ENCODE data around the gene RGS11. TPM values are rescaled to one million over a fixed set of nuclear protein-coding genes. Genes with fewer than 3 reads are reported as not detected.
A peak's percentile ranks its signal among the peaks of the same experiment; 100 is the strongest.

RGS11 gene
- total RNA-seq (not detected), total RNA-seq (0.23 to 0.53 reads per million in 2 donors)

DNA sequence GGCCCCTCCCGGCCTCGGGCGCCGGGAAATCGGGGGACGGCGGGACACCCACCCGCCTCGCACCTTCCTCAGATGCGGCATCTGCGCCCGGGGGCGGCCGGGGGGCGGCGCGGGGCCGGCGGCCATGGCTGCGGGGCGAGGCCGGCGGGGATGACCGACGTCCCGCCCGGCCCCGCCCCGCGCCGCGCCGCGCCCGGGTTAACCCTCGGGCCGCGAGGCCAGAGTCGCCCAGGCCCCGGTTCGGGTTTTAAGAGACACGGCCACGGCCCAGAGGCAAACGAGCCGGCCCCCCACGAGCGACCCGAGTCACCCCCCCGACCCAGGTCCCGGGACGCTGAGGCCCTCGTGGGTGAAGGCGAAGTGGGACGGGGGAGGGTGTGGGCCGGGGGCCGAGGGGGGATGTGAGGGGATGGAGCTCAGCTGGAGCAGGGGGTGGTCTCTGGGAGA is at the start of gene RGS11:
Gene RGS11 (minus strand): TSS at position 159 of the 447 bp plus-strand sequence. CDS start 33 bp downstream, at position 126.
- H3K27ac Mint-ChIP-seq = peak within 1 kb of the TSS; percentile 24

DNA sequence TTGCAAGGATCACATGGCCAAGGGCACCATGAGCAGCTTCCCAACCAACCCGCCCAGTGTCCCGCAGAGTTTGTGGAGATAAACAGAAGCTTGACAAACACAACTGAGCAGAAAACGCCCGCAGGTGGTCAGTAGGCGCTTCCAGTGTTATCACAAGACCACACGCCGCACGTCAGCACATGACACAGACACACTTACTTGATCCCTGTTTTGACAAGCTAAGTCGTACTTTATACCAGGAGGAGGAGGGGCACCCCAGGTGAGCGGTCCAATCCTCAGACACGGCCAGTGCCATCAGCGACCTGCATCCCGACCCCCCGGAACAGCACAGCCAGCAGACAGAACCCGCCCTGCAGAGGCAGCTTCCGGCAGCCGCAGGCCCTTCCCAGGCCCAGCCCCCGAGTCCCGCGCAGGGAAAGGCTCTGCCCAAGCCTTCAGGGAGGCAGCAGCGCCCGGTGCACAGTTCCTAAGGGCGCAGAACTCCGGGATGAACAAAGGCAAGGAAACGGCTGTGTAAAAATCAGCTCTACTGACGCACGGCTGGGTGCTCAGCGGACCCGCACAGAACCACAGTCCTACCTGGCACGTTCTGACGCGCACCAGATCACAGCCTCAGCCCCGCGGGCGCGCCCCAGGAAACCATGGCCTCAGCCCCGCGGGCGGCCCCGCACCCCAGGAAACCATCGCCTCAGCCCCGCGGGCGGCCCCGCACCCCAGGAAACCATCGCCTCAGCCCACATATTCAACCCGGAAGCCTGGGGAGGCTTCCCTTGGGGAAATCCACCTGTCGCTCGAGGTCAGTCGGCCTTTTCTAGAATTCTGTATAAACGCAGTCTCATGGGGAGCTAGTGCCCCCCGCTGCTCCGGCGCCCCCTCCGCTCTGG is 48.9 kb upstream of the RGS11 start:
- H3K9me3 ChIP-seq (ENCODE audit: control insufficient read depth, low read length, poor library complexity, severe bottlenecking) = no peaks in the 10 kb centered on the region
- H3K27me3 Mint-ChIP-seq = no peaks in the 10 kb centered on the region
- peak overlapping the region; percentile 84 for H3K4me3 Mint-ChIP-seq
- DNase-seq (peak; percentile 67 to 79 (median 75)), ATAC-seq (peak; percentile 88)
- peaks cover 38% of the 10 kb centered on the region for H3K4me1 Mint-ChIP-seq
- peak overlapping the region; percentile 91 for H3K27ac Mint-ChIP-seq
- peaks cover 4% of the 10 kb centered on the region for H3K36me3 Mint-ChIP-seq (ENCODE audit: low read depth)

More for the DNA sequence above, at the start of gene RGS11:
- no peaks in the 10 kb centered on the region for H3K9me3 ChIP-seq (ENCODE audit: control insufficient read depth, low read length, poor library complexity, severe bottlenecking)
- DNase-seq (no peak), ATAC-seq (no peak)
- Mint-ChIP-seq H3K4me1 (peaks cover 2% of the 10 kb centered on the region), H3K4me3 (peak within 1 kb of the TSS; percentile 82), H3K27me3 (peaks cover 7% of the 10 kb centered on the region), H3K36me3 (ENCODE audit: low read depth) (no peaks in the 10 kb centered on the region)

DNA sequence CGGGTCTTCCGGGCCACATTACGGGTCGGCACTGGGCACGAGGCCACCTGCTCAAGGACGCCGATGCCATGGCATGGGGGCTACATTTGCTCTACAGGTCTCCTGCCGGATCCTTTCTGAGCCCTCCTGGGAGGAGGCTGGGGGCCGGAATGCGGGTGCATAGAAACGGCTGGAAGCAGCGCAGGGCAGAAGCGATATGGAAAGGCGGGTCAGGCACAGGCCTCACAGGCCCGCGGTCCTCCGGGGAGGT is 48.4 kb upstream of the RGS11 start:
- H3K9me3 ChIP-seq (ENCODE audit: control insufficient read depth, low read length, poor library complexity, severe bottlenecking) = no peaks in the 10 kb centered on the region
- H3K4me1 Mint-ChIP-seq = peaks cover 41% of the 10 kb centered on the region
- H3K4me3 Mint-ChIP-seq = peak overlapping the region; percentile 84
- peaks cover 5% of the 10 kb centered on the region for H3K36me3 Mint-ChIP-seq (ENCODE audit: low read depth)
- ATAC-seq (no peak), DNase-seq (no peak)
- H3K27ac Mint-ChIP-seq = peak overlapping the region; percentile 91
- H3K27me3 Mint-ChIP-seq = no peaks in the 10 kb centered on the region

DNA sequence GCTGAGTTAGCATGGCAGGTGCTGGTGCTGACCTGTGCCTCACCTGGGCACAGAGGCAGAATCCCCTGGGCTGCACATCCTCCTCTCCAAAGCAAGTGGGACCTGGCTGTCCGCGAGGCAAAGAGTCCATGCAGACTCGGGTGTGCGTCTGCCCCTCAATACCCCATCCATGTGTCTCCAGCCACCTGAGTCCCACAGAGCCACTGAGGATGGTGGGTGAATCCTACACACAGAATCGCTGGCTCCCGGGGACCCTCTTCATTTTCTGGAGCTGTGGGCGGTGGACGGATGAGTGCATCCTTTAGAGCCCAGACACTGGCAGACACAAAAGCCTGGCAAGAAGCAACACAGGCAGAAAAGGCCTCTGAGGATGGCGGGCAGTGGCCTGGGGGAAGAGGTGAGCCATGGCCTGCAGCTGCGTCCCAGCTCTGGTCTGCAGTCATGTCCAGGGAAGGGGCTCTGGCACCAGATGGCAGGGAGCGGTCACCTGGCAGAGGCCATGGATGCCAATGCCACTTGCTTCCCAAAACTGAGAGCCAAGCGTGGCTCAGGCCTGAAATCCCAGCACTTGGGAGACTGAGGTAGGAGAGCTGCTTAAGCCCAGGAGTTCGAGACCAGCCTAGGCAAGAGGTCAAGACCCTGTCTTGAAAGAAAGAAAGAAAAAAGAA is 46.9 kb upstream of the RGS11 start:
- ATAC-seq (no peak), DNase-seq (no peak)
- H3K27ac Mint-ChIP-seq = peak overlapping the region; percentile 91
- peaks cover 47% of the 10 kb centered on the region for H3K4me1 Mint-ChIP-seq
- peaks cover 5% of the 10 kb centered on the region for H3K36me3 Mint-ChIP-seq (ENCODE audit: low read depth)
- no peaks in the 10 kb centered on the region for H3K27me3 Mint-ChIP-seq
- no peaks in the 10 kb centered on the region for H3K9me3 ChIP-seq (ENCODE audit: control insufficient read depth, low read length, poor library complexity, severe bottlenecking)
- peak overlapping the region; percentile 33 for H3K4me3 Mint-ChIP-seq

DNA sequence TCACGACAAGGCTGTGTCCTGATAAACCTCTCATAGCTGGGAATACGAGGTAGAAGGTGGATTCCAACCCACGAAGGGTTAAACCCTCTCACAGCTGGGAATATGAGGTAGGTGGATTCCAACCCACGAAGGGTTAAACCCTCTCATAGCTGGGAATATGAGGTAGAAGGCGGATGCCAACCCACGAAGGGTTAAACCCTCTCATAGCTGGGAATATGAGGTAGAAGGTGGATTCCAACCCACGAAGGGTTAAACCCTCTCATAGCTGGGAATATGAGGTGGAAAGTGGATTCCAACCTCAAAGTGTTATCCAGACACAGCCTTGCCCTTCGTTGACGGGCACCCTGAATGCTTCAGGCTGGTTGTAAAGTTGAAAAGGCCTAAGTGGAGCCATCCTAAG is 45.8 kb upstream of the RGS11 start:
- no peak overlapping the region for H3K4me3 Mint-ChIP-seq
- H3K9me3 ChIP-seq (ENCODE audit: control insufficient read depth, low read length, poor library complexity, severe bottlenecking) = no peaks in the 10 kb centered on the region
- no peak for ATAC-seq
- peaks cover 5% of the 10 kb centered on the region for H3K36me3 Mint-ChIP-seq (ENCODE audit: low read depth)
- H3K4me1 Mint-ChIP-seq = peaks cover 47% of the 10 kb centered on the region
- no peak overlapping the region for H3K27ac Mint-ChIP-seq
- H3K27me3 Mint-ChIP-seq = no peaks in the 10 kb centered on the region
- no peak for DNase-seq

DNA sequence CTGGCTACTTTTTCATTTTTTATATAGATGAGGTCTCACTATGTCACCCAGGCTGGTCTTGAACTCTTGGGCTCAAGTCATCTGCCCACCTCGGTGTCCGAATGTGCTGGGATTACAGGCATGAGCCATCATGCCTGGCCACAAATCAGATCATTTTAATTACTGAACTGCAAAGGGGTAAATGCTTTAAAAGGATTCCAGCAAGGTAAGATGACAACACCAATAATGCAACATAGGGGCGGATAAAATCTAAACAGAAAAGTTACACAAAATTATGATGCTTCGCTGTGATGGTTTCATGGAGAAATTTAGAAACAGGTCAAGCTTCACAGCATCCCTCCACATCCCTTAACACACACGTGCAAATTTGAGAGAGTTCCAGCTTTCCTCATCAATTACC is 44.5 kb upstream of the RGS11 start:
- no peaks in the 10 kb centered on the region for H3K27me3 Mint-ChIP-seq
- ATAC-seq = no peak
- no peak overlapping the region for H3K4me3 Mint-ChIP-seq
- peaks cover 5% of the 10 kb centered on the region for H3K36me3 Mint-ChIP-seq (ENCODE audit: low read depth)
- H3K9me3 ChIP-seq (ENCODE audit: control insufficient read depth, low read length, poor library complexity, severe bottlenecking) = no peaks in the 10 kb centered on the region
- peak overlapping the region; percentile 87 for H3K27ac Mint-ChIP-seq
- DNase-seq = no peak
- H3K4me1 Mint-ChIP-seq = peaks cover 42% of the 10 kb centered on the region

DNA sequence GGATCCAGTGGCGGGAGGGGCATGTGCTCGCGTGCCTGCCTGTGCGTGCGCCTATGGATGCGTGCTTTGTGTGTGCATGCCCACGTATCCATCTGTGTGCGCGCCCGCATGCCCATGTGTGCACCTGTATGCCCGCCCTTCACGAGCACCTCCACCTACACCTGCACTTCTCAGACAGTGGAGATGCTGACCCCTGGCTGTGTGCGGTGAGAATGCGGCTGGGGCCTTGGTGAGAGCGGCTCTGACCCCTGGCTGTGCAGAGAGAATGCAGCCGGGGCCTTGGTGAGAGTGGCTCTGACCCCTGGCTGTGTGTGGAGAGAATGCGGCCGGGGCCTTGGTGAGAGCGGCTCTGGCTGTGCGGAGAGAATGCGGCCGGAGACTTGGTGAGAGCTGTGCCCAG is 42.9 kb upstream of the RGS11 start:
- H3K9me3 ChIP-seq (ENCODE audit: control insufficient read depth, low read length, poor library complexity, severe bottlenecking) = no peaks in the 10 kb centered on the region
- ATAC-seq = no peak
- Mint-ChIP-seq H3K27ac (no peak overlapping the region), H3K27me3 (no peaks in the 10 kb centered on the region), H3K4me3 (no peak overlapping the region), H3K36me3 (ENCODE audit: low read depth) (peaks cover 5% of the 10 kb centered on the region), H3K4me1 (peaks cover 34% of the 10 kb centered on the region)
- no peak for DNase-seq

DNA sequence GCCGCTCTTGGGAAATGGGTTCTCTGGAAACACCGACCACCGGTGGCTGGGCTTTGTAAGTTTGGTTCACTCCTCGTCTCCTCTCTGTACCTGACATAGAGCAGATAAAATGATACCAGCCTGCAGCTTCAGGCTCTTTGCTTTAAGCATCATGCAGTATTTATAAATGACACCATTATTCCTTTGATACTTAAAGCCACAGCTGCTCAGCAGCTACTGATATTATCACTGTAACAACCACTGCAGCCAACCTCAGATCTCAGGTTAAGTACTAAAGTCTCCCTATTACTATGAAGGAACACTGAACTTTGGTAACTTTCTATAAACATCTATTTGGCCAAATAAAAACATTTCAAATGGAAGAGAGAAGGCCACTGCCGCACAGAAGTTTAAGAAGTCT is 41.8 kb upstream of the RGS11 start:
- DNase-seq (no peak), ATAC-seq (no peak)
- H3K27me3 Mint-ChIP-seq = no peaks in the 10 kb centered on the region
- H3K27ac Mint-ChIP-seq = no peak overlapping the region
- H3K9me3 ChIP-seq (ENCODE audit: control insufficient read depth, low read length, poor library complexity, severe bottlenecking) = no peaks in the 10 kb centered on the region
- peaks cover 28% of the 10 kb centered on the region for H3K4me1 Mint-ChIP-seq
- peaks cover 5% of the 10 kb centered on the region for H3K36me3 Mint-ChIP-seq (ENCODE audit: low read depth)
- H3K4me3 Mint-ChIP-seq = peak overlapping the region; percentile 12

DNA sequence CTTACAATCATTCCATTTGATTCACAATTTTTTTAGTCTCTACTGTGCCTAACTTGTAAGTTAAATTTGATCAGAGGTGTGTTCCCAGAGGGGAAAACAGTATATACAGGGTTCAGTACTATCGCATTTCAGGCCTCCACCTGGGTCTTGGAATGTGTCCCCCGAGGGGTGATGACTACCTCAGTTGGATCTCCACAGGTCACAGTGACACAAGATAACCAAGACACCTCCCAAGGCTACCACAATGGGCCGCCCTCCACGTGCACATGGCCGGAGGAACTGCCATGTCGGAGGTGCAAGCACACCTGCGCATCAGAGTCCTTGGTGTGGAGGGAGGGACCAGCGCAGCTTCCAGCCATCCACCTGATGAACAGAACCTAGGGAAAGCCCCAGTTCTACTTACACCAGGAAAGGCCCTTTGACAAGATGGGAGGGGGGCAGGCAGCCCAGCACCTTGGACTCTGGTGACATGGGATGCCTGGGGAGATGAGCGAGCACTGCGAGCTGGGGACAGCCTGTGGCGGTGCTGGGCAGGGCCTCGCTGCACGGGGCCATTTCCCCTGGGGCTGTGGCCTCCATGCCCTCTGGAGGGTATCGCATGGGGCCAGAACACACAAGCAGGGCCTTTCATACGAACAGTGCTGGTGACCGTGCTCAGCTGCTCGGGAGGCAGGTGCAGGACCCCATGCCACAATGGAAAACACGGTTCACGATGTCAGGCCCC is 41.2 kb upstream of the RGS11 start:
- H3K4me3 Mint-ChIP-seq = no peak overlapping the region
- peaks cover 5% of the 10 kb centered on the region for H3K36me3 Mint-ChIP-seq (ENCODE audit: low read depth)
- H3K9me3 ChIP-seq (ENCODE audit: control insufficient read depth, low read length, poor library complexity, severe bottlenecking) = no peaks in the 10 kb centered on the region
- peaks cover 27% of the 10 kb centered on the region for H3K4me1 Mint-ChIP-seq
- DNase-seq (no peak), ATAC-seq (no peak)
- H3K27me3 Mint-ChIP-seq = no peaks in the 10 kb centered on the region
- peak overlapping the region; percentile 69 for H3K27ac Mint-ChIP-seq

DNA sequence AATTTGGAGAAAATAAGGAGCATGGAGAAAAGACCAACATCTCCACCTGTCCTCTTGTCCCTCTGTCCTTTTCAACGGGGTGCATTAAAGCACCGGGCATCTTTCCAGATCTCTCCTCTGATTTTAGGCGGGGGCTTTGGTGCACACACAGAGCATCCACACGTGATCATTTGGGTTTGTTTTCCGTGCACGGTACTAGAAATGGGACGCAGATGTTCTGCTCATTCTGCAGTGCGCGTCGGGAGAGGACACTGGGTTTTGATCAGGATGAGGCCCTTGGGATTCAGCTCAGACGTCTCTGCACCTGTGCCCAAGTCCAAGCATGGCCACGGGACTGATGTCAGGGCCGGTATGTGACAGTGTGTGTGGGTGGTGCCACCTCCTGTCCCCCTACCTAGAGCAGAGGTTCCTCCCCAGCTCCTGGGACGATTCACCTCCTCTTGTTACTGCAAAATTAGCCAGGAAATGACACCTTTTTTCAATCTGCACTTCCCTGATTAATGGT is 39.1 kb upstream of the RGS11 start:
- Mint-ChIP-seq H3K4me1 (peaks cover 22% of the 10 kb centered on the region), H3K27ac (no peak overlapping the region), H3K36me3 (ENCODE audit: low read depth) (peaks cover 2% of the 10 kb centered on the region), H3K4me3 (no peak overlapping the region), H3K27me3 (no peaks in the 10 kb centered on the region)
- no peak for ATAC-seq
- H3K9me3 ChIP-seq (ENCODE audit: control insufficient read depth, low read length, poor library complexity, severe bottlenecking) = no peaks in the 10 kb centered on the region
- no peak for DNase-seq

DNA sequence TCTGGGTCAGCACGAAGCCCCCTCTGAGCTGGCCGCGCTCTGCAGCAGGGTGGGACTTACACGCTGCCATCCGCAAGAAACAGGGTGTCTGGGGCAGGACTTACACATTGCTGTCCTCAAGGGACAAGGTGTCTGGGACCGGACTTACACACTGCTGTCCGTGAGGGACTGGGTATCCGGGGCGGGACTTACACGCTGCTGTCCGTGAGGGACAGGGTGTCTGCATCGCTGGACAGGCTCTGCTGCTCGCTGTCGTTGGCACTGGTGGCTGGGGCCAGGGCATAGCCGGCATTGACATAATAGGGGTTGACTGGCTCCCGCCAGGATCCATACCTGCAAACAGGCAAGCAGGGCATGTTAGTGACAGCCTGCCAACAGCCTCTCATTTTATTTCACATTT is 38.6 kb upstream of the RGS11 start:
- ATAC-seq (no peak), DNase-seq (no peak)
- H3K36me3 Mint-ChIP-seq (ENCODE audit: low read depth) = no peaks in the 10 kb centered on the region
- no peak overlapping the region for H3K4me3 Mint-ChIP-seq
- no peaks in the 10 kb centered on the region for H3K9me3 ChIP-seq (ENCODE audit: control insufficient read depth, low read length, poor library complexity, severe bottlenecking)
- H3K27ac Mint-ChIP-seq = no peak overlapping the region
- peaks cover 19% of the 10 kb centered on the region for H3K4me1 Mint-ChIP-seq
- H3K27me3 Mint-ChIP-seq = no peaks in the 10 kb centered on the region

DNA sequence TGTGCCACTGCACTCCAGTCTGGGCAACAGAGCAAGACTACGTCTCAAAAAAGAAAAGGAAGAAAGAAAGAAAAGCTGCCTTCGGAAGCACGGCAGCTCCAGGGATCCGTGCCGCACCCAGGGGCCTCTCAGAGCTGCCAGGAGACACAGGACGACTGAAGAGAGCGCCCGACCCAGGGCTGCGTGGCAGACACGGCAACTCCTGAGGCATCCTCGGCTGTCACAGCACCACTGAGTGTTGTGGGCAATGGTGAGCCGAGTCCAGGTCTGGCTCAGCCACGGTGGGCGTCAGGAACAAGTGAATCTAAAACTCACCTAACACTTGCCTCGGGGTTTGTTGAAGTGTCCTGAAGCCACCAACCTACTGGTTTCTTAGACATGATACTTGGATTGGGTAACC is 36.0 kb upstream of the RGS11 start:
- DNase-seq (no peak), ATAC-seq (no peak)
- Mint-ChIP-seq H3K27me3 (no peaks in the 10 kb centered on the region), H3K27ac (no peak overlapping the region), H3K36me3 (ENCODE audit: low read depth) (no peaks in the 10 kb centered on the region), H3K4me1 (peaks cover 13% of the 10 kb centered on the region), H3K4me3 (no peak overlapping the region)
- H3K9me3 ChIP-seq (ENCODE audit: control insufficient read depth, low read length, poor library complexity, severe bottlenecking) = no peaks in the 10 kb centered on the region

DNA sequence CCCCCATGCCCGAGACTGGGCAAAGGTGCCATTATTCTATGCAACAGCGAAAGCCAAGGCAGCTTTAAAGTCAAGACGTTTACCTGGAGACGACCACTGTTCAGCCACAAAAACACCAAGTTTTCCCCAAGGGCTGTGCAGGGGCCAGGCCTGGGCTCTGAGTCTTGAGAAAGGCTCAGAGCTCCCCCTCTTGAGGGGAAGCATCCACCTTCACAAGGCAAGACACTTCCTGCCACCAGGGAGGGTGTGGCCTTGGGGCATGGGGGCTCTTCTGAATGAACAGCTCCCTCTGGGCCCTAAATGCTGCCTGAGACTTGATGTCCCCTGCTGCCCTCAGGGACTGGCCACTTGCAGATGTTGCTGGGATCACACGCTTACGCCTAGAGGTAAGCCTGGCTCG is 33.7 kb upstream of the RGS11 start:
- ATAC-seq = peak; percentile 18
- H3K27me3 Mint-ChIP-seq = no peaks in the 10 kb centered on the region
- no peaks in the 10 kb centered on the region for H3K9me3 ChIP-seq (ENCODE audit: control insufficient read depth, low read length, poor library complexity, severe bottlenecking)
- no peak for DNase-seq
- no peak overlapping the region for H3K4me3 Mint-ChIP-seq
- H3K36me3 Mint-ChIP-seq (ENCODE audit: low read depth) = no peaks in the 10 kb centered on the region
- no peak overlapping the region for H3K27ac Mint-ChIP-seq
- H3K4me1 Mint-ChIP-seq = peaks cover 6% of the 10 kb centered on the region
